ENCODE results near the gene ZCCHC14.

DNA sequence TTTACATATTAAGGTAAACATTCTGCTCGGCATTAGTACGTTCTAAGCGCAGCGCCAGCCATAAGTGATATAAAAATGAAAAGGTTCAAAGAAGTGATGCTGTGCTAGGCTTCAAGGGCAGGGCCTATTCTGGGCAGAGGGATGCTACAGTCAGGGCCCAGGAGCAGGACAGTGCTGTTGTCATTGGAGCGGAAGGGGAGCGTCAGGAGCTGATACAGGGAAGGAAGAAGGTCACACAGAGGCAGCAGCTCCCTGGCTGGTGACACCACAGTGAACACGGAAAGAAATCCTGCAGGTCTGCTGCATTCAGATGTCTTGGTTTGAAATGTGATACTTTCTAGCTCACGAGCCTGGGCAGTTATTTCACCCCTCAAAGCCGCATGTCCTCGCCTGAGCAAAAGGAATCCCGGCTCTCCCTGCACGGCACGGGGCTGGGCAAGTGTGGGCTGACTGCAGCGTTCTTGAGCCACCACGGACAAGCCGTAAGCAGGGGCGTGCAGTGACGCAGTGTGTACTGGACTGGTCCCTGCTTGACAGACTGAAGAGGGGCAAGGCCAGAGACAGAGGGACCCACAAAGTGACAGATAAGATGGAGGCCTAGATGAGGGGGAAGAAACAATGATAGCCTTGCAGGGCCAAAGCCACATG, 41.1 kb downstream of the ZCCHC14 start:
- TF ChIP-seq, protein P1, sequence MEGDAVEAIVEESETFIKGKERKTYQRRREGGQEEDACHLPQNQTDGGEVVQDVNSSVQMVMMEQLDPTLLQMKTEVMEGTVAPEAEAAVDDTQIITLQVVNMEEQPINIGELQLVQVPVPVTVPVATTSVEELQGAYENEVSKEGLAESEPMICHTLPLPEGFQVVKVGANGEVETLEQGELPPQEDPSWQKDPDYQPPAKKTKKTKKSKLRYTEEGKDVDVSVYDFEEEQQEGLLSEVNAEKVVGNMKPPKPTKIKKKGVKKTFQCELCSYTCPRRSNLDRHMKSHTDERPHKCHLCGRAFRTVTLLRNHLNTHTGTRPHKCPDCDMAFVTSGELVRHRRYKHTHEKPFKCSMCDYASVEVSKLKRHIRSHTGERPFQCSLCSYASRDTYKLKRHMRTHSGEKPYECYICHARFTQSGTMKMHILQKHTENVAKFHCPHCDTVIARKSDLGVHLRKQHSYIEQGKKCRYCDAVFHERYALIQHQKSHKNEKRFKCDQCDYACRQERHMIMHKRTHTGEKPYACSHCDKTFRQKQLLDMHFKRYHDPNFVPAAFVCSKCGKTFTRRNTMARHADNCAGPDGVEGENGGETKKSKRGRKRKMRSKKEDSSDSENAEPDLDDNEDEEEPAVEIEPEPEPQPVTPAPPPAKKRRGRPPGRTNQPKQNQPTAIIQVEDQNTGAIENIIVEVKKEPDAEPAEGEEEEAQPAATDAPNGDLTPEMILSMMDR (IDR thresholded peaks at IDR 0.05; ENCODE audit: insufficient read depth, low read depth, low read length), result no peak
- no peak for TF ChIP-seq EZH2 (IDR thresholded peaks at IDR 0.05; ENCODE audit: insufficient read depth, low read length)
